ENCODE data around the gene RABGAP1L. TPM values are rescaled to one million over a fixed set of nuclear protein-coding genes. Genes with fewer than 3 reads are reported as not detected.

Gene RABGAP1L
- total and polyA plus RNA-seq, 12 donors = 13.0 to 167 (median 109) TPM

GRCh38 chr1:174426153-174426552, 266.8 kb downstream of the RABGAP1L start:
- Histone ChIP-seq H3K27me3 (no peaks in the 10 kb centered on the region), H3K4me1 (no peaks in the 10 kb centered on the region), H3K36me3 (no peaks in the 10 kb centered on the region), H3K27ac (no peak overlapping the region), H3K9me3 (no peaks in the 10 kb centered on the region), H3K4me3 (no peak overlapping the region)
- intact Hi-C loops (cut with DNase I) = no loop called here
- ATAC-seq = no peak
- 95 to 96% methylated on average over 3 of the region's 3 CpGs for WGBS, 2 donors
- no peak for DNase-seq
- no peak for TF ChIP-seq CTCF (IDR thresholded peaks at IDR 0.05)

- no peak overlapping the region for H3K4me3 ChIP-seq
- no peak overlapping the region for H3K27ac ChIP-seq
- intact Hi-C loops (cut with DNase I) = no loop called here
- 70 to 79% methylated on average over 3 of the region's 3 CpGs for WGBS, 2 donors
- no peaks in the 10 kb centered on the region for H3K36me3 ChIP-seq
- H3K4me1 ChIP-seq = no peaks in the 10 kb centered on the region
- no peak for DNase-seq
- ATAC-seq = no peak
- TF ChIP-seq CTCF (IDR thresholded peaks at IDR 0.05) = no peak
- no peaks in the 10 kb centered on the region for H3K9me3 ChIP-seq
- H3K27me3 ChIP-seq = no peaks in the 10 kb centered on the region
These were observed 268.7 kb downstream of the RABGAP1L start for GRCh38 chr1:174428033-174428432.

GRCh38 chr1:174428739-174429138, 269.4 kb downstream of the RABGAP1L start:
- TF ChIP-seq CTCF (IDR thresholded peaks at IDR 0.05) = no peak
- Histone ChIP-seq H3K4me3 (no peak overlapping the region), H3K4me1 (no peaks in the 10 kb centered on the region), H3K27me3 (no peaks in the 10 kb centered on the region), H3K27ac (no peak overlapping the region), H3K36me3 (no peaks in the 10 kb centered on the region), H3K9me3 (no peaks in the 10 kb centered on the region)
- intact Hi-C loops (cut with DNase I) = no loop called here
- DNase-seq (no peak), ATAC-seq (no peak)

- Histone ChIP-seq H3K4me3 (no peak overlapping the region), H3K36me3 (no peaks in the 10 kb centered on the region), H3K27ac (no peak overlapping the region), H3K27me3 (no peaks in the 10 kb centered on the region), H3K4me1 (no peaks in the 10 kb centered on the region), H3K9me3 (peaks cover 0 to 16% (median 0%) of the 10 kb centered on the region in 11 donors)
- DNase-seq (no peak), ATAC-seq (no peak)
- intact Hi-C loops (cut with DNase I) = no loop called here
- no peak for TF ChIP-seq CTCF (IDR thresholded peaks at IDR 0.05)
- WGBS, 2 donors = 95 to 98% methylated on average over 1 of the region's 1 CpG
These were observed 274.1 kb downstream of the RABGAP1L start for GRCh38 chr1:174433451-174433850.

GRCh38 chr1:174445351-174445750, 286.0 kb downstream of the RABGAP1L start:
- ATAC-seq = no peak
- H3K27me3 ChIP-seq = no peaks in the 10 kb centered on the region
- H3K9me3 ChIP-seq = peaks cover 0 to 8% (median 0%) of the 10 kb centered on the region in 11 donors
- TF ChIP-seq CTCF (IDR thresholded peaks at IDR 0.05) = no peak
- H3K36me3 ChIP-seq = no peaks in the 10 kb centered on the region
- intact Hi-C loops (cut with DNase I) = no loop called here
- no peak for DNase-seq
- H3K27ac ChIP-seq = no peak overlapping the region
- peaks cover 0 to 27% (median 3%) of the 10 kb centered on the region in 9 donors for H3K4me1 ChIP-seq
- H3K4me3 ChIP-seq = no peak overlapping the region
